SKM-1 (cell line): ENCODE measurements around the gene MAST2.
"Not testable (repeated sequence)": the region's sequence is repeated elsewhere in the genome, so short reads cannot be mapped to it uniquely, and the experiment has no call there.

ENCODE experiments used
- DNase-seq: peaks from one replicate; lab custom pipeline; 2025; ENCODE audit not compliant: unreplicated experiment; lab: John Stamatoyannopoulos, UW

Gene MAST2

DNA sequence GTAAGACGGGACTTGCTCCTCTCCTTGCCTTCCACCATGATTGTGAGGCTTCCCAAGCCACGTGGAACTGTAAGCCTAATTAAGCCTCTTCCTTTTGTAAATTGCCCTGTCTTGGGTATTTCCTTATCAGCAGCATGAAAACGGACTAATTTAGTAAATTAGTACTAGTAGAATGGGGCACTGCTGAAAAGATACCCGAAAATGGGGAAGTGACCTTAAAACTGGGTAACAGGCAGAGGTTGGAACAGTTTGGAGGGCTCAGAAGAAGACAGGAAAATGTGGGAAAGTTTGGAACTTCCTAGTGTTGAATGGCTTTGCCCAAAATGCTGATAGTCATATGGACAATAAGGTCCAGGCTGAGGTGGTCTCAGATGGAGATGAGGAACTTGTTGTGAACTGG, 253.8 kb downstream of the MAST2 start:
- DNase-seq: not testable (repeated sequence)

DNA sequence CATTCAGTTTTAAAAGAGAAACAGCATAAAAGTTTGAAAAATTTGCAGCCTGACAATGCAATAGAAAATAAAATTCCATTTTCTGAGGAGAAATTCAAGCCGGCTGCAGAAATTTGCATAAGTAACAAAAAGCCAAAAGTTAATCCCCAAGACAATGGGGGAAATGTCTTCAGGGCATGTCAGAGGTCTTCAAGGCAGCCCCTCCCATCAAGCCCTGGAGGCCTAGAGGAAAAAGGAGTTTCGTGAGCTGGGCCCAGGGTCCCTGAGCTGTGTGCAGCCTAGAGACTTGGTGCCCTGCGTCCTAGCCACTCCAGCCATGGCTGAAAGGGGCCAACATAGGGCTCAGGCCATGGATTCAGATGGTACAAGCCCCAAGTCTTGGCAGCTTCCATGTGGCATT, 254.4 kb downstream of the MAST2 start:
- DNase-seq: no peak

DNA sequence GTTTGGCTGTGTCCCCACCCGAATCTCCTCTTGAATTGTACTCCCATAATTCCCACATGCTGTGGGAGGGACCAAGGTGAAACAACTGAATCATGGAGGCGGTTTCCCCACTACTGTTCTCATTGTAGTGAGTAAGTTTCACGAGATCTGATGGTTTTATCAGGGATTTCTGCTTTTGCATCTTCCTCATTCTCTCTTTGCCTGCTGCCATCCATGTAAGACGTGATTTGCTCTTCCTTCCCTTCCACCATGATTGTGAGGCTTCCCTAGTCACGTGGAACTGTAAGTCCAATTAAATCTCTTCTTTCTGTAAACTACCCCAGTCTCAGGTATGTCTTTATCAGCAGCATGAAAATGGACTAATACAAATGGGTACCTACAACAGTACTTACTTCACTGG, 255.5 kb downstream of the MAST2 start:
- DNase-seq: no peak

DNA sequence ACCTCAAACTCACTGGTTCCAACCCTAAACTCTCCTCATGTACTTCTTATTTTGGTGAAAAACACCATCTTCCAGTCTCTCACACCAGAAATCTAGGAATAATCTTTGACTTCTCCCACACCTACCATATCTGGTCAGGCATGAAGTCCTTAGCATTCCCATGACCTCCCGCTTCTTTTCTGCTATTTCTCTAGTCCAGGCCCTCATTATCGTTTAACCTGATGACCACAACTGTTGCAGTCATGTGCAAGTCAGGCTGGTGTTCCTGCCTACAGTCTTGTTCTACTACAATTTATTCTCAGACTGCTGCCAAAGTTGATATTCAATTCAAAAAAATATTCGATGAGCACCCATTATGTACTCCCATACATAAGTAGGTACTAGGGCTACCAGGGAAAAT, 257.7 kb downstream of the MAST2 start:
- DNase-seq: no peak

- DNase-seq: no peak
These were observed 259.4 kb downstream of the MAST2 start for GRCh38 chr1:46062651-46063319.

GRCh38 chr1:46064708-46065107, 261.3 kb downstream of the MAST2 start:
- DNase-seq: no peak

GRCh38 chr1:46065405-46065804, 262.0 kb downstream of the MAST2 start:
- DNase-seq: peak; percentile 8

GRCh38 chr1:46067652-46068051, 264.2 kb downstream of the MAST2 start:
- no peak for DNase-seq

GRCh38 chr1:46068525-46068924, 265.1 kb downstream of the MAST2 start:
- no peak for DNase-seq

- DNase-seq: peak; percentile 91
These were observed 266.9 kb downstream of the MAST2 start for GRCh38 chr1:46070164-46070814.

DNA sequence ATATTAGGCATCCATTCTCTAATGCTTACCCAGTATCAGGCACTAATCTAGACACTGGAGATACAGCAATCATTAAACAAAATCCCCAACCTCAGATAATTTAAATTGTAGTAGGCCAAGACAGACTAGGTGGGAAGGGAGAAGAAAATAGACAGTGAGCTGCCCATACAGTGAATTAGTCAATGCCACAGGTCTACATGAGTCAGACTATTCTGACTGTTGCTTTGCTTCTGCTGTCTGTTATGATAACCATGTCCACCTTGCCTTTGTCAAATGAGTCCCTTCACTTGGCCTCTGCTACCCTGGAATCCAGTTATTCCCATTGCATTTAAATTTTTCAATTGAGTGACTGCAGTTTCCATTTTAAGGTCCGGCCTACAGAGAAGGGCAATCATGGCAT, 269.6 kb downstream of the MAST2 start:
- DNase-seq: no peak

GRCh38 chr1:46076343-46076742, 272.9 kb downstream of the MAST2 start:
- DNase-seq: no peak

- no peak for DNase-seq
These were observed 274.2 kb downstream of the MAST2 start for GRCh38 chr1:46077644-46078043.

DNA sequence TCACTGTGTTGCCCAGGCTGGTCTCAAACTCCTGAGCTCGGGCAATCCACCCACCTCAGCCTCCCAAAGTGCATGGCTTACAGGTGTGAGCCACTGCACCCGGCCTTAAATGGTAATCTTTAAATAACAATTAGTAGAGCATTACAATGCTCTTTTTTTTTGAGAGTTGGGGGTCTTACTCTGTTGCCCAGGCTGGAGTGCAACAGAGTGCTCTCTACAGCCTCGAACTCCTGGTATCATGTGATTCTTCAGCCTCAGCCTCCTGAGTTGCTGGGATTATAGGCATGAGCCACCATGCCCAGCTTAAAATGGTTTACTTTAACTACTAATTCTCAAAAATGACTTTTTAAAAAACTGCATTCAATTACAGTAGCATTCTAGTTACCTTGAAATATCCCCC, 276.8 kb downstream of the MAST2 start:
- no peak for DNase-seq

DNA sequence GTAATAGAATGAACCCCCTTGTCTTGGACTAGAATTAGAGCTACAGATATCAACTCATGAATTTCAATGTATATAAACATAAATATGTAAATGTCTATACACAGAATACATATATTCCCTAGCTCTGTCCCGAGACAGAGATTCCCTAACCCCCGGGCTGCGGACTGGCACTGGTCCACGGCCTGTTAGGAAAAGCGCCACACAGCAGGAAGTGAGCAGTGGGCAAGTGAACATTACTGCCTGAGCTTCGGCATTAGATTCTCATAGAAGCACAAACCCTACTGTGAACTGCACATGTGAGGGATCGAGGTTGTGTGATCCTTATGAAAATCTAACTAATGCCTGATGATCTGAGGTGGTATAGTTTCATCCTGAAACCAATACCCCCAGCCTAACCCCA, 277.8 kb downstream of the MAST2 start:
- DNase-seq: no peak

GRCh38 chr1:46081619-46082018, 278.2 kb downstream of the MAST2 start:
- no peak for DNase-seq

DNA sequence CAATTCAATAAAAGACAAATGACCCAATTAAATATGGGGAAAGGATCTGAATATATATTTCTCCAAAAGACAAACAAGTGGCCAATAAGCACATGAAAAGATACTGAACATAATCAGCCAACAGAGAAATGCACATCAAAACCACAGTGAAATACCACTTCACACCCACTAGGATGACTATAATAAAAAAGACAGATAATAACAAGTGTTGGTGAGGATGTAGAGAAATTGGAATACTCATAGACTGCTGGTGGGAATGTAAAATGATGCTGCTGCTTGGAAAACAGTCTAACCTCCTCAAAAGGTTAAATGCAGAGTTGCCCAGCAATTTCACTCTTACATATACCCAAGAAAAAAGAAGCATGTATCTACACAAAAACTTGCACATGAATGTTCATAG, 280.2 kb downstream of the MAST2 start:
- DNase-seq: no peak

- DNase-seq: no peak
These were observed 281.4 kb downstream of the MAST2 start for GRCh38 chr1:46084553-46085451.
